Panc1 (cell line): Measurements from ENCODE around the gene KRT33A. TPM values are rescaled to one million over a fixed set of nuclear protein-coding genes. Genes with fewer than 3 reads are reported as not detected.
"Not testable (repeated sequence)": the region's sequence is repeated elsewhere in the genome, so short reads cannot be mapped to it uniquely, and the experiment has no call there.

Experiments
- ATAC-seq: fragments of 200-7000 bp; cut with Tn5 transposase; 2 replicates; pipeline ENCODE4 v1.9.1; 2020; ENCODE audit warnings: mild to moderate bottlenecking, moderate library complexity
- BruUV-seq: library from RNA; stranded (reverse); fragments of 400-500 nt; replicated peaks from 2 replicates; lab custom pipeline; 2021; lab: Mats Ljungman, UMichigan
- CTCF ChIA-PET: fragments of 300-600 bp; sonication (Branson Sonifier 250); formaldehyde crosslinking; loops from one replicate; lab custom pipeline; 2022; ENCODE audit warnings: antibody characterized with exemption; lab: Charles Lee
- POLR2A ChIA-PET: fragments of 300-600 bp; sonication (Branson Sonifier 250); formaldehyde crosslinking; loops from one replicate; lab custom pipeline; 2022; ENCODE audit warnings: antibody characterized with exemption; lab: Charles Lee
- DNase-seq: peaks from one replicate; pipeline ENCODE4 v3.0.0-alpha.2; 2010; ENCODE audit warnings: low read depth, low spot score
- H3K27ac ChIP-seq: 2 replicates; pipeline ENCODE4 v1.5.1; 2011; ENCODE audit warnings: mild to moderate bottlenecking, low read length, inconsistent platforms
- H3K27me3 ChIP-seq: fragments of 200-500 bp; sonication (Bioruptor generic); 2 replicates; pipeline ENCODE4 v1.6.0; 2014; ENCODE audit warnings: low read length, inconsistent platforms; ENCODE audit not compliant: control insufficient read depth, insufficient read depth
- H3K36me3 ChIP-seq: fragments of 200-500 bp; sonication (Bioruptor generic); 2 replicates; pipeline ENCODE4 v1.5.1; 2014; ENCODE audit warnings: inconsistent platforms, mild to moderate bottlenecking, low read length, moderate library complexity; ENCODE audit not compliant: control insufficient read depth, insufficient read depth
- H3K4me1 ChIP-seq: 2 replicates; pipeline ENCODE4 v1.5.1; 2011; ENCODE audit warnings: inconsistent platforms, mild to moderate bottlenecking, low read length, moderate library complexity; ENCODE audit not compliant: control insufficient read depth, insufficient read depth
- H3K4me3 ChIP-seq, 2 experiments: 2 replicates each; pipeline ENCODE4 v1.5.1; 2011 to 2012; ENCODE audit warnings: low read depth in 2 of 2, low read length in 2 of 2, mild to moderate bottlenecking in 2 of 2, inconsistent platforms in 1 of 2, moderate library complexity in 1 of 2
- H3K9me3 ChIP-seq: fragments of 200-500 bp; sonication (Bioruptor generic); 2 replicates; pipeline ENCODE4 v1.5.1; 2014; ENCODE audit warnings: low read depth, mild to moderate bottlenecking, inconsistent platforms, low read length, moderate library complexity; ENCODE audit not compliant: control insufficient read depth, insufficient read depth
- CTCF ChIP-seq: fragments of 450-650 bp; IDR thresholded peaks from 2 replicates; pipeline ENCODE4 v1.5.1; 2017; ENCODE audit warnings: mild to moderate bottlenecking
- POLR2AphosphoS5 ChIP-seq: IDR thresholded peaks from 2 replicates; pipeline ENCODE4 v1.6.1; 2012; ENCODE audit warnings: mild to moderate bottlenecking, low read depth, low read length, moderate library complexity
- REST ChIP-seq, 2 experiments: IDR thresholded peaks; 2 replicates each; pipeline ENCODE4 v1.6.1; 2011 to 2012; ENCODE audit warnings: low read depth in 2 of 2, control low read depth in 1 of 2, low read length in 1 of 2, mild to moderate bottlenecking in 1 of 2, moderate library complexity in 1 of 2; ENCODE audit not compliant: insufficient read depth in 1 of 2
- SIN3A ChIP-seq: IDR thresholded peaks from 2 replicates; pipeline ENCODE4 v1.6.1; 2012; ENCODE audit warnings: low read depth, mild to moderate bottlenecking, low read length, moderate library complexity, borderline replicate concordance; ENCODE audit not compliant: insufficient read depth
- TCF7L2 ChIP-seq: IDR thresholded peaks from 2 replicates; pipeline ENCODE4 v1.6.1; 2011; ENCODE audit warnings: mild to moderate bottlenecking, low read depth, low read length, inconsistent platforms
- in situ Hi-C: cut with HindIII; loops from 2 replicates; pipeline ENCODE4 v1.10.0; 2016; ENCODE audit warnings: low sequenced_read_pairs, low pct_unique_long_range_greater_than_20kb
- intact Hi-C: fragments of 100-400 bp; cut with micrococcal nuclease; formaldehyde crosslinking; loops from one replicate; pipeline ENCODE4 v1.10.0; 2022; ENCODE audit not compliant: unreplicated experiment
- total RNA-seq: library from RNA; stranded (reverse); gene quantifications from one replicate; pipeline ENCODE4 v1.2.1, GENCODE V29; 2021; ENCODE audit not compliant: unreplicated experiment

The KRT33A gene
- total RNA-seq, 1 experiment from 2014 or later: not detected

GRCh38 chr17:41380091-41380490 is 29.5 kb upstream of the KRT33A start:
- DNase-seq, H3K27me3 ChIP-seq, in situ Hi-C loops, BruUV-seq, H3K9me3 ChIP-seq, H3K4me1 ChIP-seq, POLR2A ChIA-PET, H3K4me3 ChIP-seq, H3K36me3 ChIP-seq, H3K27ac ChIP-seq, ATAC-seq: not testable (repeated sequence)
- intact Hi-C loops: loop anchor here (10.0 kb wide), 1 partner anchor 65 kb away; the partner anchor contains the start of gene KRT38
- CTCF ChIA-PET: interaction anchor here (0.7 kb wide), 1 partner anchor 1185 kb away, joined by 7 read pairs; no protein-coding TSS in a partner anchor

- no TSS peak for BruUV-seq
- no peak overlapping the region for H3K4me3 ChIP-seq
- no peaks in the 10 kb centered on the region for H3K36me3 ChIP-seq
- ATAC-seq: no peak
- ChIA-PET POLR2A (interaction anchor here (0.6 kb wide), 1 partner anchor 624 kb away, joined by 5 read pairs; no protein-coding TSS in a partner anchor), CTCF (no interaction called here)
- TF ChIP-seq SIN3A (no peak), CTCF (no peak), TCF7L2 (no peak), POLR2AphosphoS5 (no peak), REST (IDR thresholded peaks at IDR 0.05; ENCODE audit: insufficient read depth in 1 of 2, low read depth in 2 of 2, low read length in 1 of 2) (no peak)
- intact Hi-C loops (loop anchor here (10.0 kb wide), 1 partner anchor 287 kb away; no protein-coding TSS in a partner anchor), in situ Hi-C loops (no loop called here)
- H3K9me3 ChIP-seq: no peaks in the 10 kb centered on the region
- no peak overlapping the region for H3K27ac ChIP-seq
- no peaks in the 10 kb centered on the region for H3K27me3 ChIP-seq
- no peak for DNase-seq
- H3K4me1 ChIP-seq: no peaks in the 10 kb centered on the region
These were observed 26.9 kb upstream of the KRT33A start for GRCh38 chr17:41377546-41377945.

GRCh38 chr17:41369713-41370112 is 19.1 kb upstream of the KRT33A start, which contains the start of gene KRT33B:
TSS of gene KRT33B (minus strand) at chr17:41369813. CDS start at chr17:41369750, 63 bp downstream.
- Histone ChIP-seq H3K4me3 (no peak within 1 kb of the TSS), H3K36me3 (no peaks in the 10 kb centered on the region), H3K4me1 (no peaks in the 10 kb centered on the region), H3K27ac (no peak within 1 kb of the TSS), H3K27me3 (peaks cover 2% of the 10 kb centered on the region; the same call in 1 of the 2 replicates), H3K9me3 (no peaks in the 10 kb centered on the region)
- BruUV-seq: no TSS peak
- TF ChIP-seq POLR2AphosphoS5 (no peak), REST (IDR thresholded peaks at IDR 0.05; ENCODE audit: insufficient read depth in 1 of 2, low read depth in 2 of 2, low read length in 1 of 2) (no peak), SIN3A (no peak), CTCF (no peak), TCF7L2 (no peak)
- intact Hi-C loops: loop anchor here (10.0 kb wide), 1 partner anchor 295 kb away; no protein-coding TSS in a partner anchor
- CTCF ChIA-PET: no interaction called here
- in situ Hi-C loops: no loop called here
- DNase-seq (no peak), ATAC-seq (no peak)
- POLR2A ChIA-PET: no interaction called here
